ENCODE measurements around the gene IGF2R.
"Not testable (repeated sequence)": the region's sequence is repeated elsewhere in the genome, so short reads cannot be mapped to it uniquely, and the experiment has no call there.

IGF2R gene

GRCh38 chr6:159968295-159969203 lies at the start of gene IGF2R:
TSS of gene IGF2R (plus strand) at chr6:159969082. CDS start at chr6:159969247, 165 bp downstream.
- no peak for FAIRE-seq

- FAIRE-seq, result no peak
Measured at GRCh38 chr6:159919800-159920199, 49.1 kb upstream of the IGF2R start.

GRCh38 chr6:159924150-159924549 lies 44.7 kb upstream of the IGF2R start:
- not testable (repeated sequence) for FAIRE-seq

DNA sequence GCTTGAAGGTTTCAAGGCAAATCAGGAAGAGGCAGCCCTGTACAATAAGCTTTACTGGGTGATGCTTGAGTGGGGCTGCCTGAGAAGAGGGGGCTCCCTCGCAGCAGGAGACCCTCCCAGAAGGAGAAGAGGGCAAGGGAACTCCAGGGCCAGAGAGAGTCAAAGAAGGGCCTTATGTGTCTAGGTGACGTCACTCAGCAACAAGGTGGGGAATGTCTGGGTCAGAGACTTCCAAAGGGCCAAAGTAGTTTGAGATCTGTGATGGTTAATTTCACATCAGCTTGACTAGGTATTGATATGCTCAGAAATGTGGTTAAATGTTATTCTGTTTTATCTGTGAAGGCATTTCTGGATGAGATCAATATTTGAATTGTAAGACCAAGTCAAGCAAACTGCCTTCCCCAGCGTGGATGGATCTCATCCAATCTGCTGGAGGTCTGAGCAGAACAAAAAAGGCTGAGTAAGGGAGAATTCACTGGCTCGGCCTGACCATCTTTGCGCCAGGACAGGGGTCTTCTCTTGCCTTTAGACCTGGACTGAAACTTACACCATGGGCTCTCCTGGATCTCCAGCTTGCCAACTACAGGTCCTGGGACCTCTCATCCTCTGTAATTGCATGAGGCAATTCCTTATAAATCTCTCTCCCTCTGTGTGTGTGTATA lies 42.2 kb upstream of the IGF2R start:
- no peak for FAIRE-seq

DNA sequence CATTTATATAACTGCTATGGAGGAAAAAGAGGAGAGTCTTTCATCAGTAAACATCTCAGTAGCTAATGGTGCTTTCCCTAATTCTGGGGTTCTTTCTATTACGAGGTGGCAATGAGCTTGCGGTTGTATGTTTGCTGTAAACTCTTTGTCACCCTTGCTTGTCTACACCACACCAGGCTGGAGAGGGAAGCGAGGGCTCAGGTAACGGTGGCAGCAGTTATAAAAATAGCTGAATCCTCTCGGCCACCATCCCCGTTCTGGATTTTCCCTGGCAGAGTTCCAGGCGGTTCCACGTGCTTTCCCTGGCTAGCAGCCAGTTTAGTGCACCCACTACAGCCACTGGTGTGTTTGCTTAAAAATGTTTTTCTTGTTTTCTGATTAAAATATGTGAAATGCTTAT lies 39.1 kb upstream of the IGF2R start:
- FAIRE-seq, result no peak

GRCh38 chr6:159931112-159931511 lies 37.8 kb upstream of the IGF2R start:
- no peak for FAIRE-seq

- no peak for FAIRE-seq
Measured at GRCh38 chr6:159931846-159932245, 37.0 kb upstream of the IGF2R start.

DNA sequence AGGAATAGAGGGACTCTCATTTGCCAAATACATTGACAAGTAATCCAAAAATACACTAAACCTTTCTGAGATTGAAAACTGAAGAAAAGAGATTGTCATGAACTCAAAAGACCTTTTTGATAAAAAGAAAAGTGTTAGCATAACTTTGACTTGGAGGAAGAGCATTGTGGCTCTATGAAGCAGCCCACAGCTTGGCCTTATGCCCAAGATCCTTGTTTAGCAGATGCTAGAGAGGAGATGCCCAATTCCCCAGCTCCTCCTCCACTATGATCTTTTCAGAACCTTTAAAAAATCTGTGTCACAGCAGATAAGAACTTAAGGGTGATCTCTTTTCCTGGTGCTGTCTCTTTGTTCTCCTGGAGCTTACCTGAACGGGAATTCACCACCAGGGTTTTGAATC lies 35.8 kb upstream of the IGF2R start:
- FAIRE-seq, result no peak

GRCh38 chr6:159934181-159934580 lies 34.7 kb upstream of the IGF2R start:
- no peak for FAIRE-seq

DNA sequence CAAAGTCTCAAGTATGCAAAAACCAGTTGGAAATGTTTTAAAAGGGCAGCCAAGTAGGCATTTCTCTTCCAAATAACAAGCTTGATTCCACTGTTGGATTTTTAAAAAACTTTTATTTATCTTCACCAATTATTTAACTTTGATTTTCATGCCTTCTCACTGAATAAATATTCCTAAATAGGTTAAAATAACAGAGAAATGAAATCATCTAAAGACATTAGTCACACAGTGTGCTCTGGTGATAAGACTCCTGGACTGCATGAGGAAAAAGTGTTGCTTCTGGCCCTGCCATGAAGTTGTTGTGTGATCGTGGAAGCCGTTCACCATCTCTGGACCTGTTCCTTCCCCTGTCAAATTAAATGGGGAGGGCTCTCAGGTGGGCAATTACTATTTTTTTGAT lies 33.8 kb upstream of the IGF2R start:
- no peak for FAIRE-seq

DNA sequence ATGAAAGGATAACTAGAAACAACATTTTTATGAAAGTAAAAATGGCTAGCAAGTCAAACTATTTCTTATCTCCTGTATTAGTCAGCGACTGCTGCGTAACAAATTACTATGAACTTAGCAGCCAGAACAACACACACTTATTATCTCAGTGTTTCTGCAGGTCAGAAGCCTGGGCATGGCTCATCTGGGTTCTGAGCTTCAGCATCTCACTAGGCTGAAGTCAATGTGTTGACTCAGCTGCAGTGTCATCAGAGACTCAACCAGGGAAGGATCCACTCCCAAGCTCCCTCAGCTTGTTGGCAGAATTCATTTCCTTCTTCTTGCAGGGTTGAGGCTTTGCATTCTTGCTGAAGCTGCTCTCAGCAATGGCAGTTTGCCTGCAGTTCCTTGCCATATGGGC lies 33.2 kb upstream of the IGF2R start:
- FAIRE-seq, result no peak

DNA sequence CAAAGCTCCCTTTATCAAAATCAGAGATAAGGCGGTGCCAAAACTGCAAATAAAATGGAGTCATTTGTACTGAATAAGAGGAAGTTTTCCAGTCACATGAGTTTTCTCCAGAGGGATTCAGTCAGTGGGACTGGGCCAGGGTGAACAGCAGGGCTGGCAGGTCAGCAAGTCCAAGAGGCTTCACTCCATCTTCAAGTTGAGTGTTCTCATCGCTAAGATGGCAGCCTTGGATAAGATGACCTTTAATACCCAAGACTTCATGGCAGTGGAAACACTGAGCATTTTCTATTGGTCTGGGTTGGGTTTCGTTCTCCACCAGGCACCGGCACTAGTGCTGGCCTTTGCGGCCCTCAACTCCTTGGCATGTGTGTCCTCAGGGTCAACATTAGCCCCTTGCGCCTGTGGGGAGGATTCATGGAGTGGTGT lies 29.3 kb upstream of the IGF2R start:
- FAIRE-seq, result no peak

GRCh38 chr6:159941286-159942113 lies 27.4 kb upstream of the IGF2R start:
- no peak for FAIRE-seq

DNA sequence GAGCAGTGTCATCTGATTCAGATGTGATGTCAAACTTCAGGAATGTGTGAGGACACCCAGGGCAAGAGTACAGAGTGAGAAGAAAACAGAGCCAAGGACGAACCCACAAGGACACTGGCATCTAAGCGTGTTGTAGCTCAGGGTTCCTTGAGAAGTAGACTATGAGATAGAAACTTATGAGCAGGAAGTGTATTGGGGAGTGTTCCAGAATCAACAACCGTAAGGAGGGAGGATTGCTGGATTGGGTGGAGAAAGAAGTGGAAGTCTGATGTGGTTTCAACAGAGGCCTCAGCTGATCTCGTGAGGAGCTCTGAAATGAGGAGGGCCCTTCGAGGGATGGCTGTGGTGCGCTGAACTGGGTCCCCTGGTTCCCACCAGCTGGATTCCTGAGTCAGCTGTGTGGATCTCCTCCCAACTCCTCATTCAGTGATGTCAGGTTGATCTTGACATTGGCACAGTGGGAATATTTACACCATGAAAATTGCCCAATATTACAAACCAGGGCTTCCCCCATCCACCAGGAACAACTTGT lies 25.7 kb upstream of the IGF2R start:
- FAIRE-seq, result no peak

DNA sequence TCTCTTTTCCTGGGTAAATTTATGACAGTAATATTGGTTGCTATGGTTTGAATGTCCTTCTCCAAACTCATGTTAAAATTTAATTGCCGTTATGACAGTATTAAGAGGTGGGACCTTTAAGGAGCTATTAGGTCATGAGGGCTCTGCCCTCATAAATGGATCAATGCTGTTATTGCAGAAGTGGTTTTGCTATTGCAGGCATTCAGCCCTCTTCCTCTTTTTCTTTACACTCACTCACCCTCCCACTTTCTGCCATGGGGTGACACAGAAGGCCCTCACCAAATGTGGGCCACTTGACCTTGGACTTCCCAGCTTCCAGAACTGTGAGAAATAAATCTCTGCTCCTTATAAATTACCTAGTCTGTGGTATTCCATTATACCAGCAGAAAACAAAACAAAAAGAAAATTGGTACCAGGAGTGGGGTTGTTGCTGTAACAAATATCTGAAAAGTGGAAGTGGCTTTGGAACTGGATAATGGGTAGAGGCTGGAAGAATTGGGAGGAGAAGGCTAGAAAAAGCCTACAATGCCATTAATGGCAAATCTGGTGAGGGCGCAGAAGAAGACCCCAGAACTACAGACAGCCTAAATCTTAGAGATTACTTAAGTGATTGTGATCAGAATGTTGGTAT lies 24.8 kb upstream of the IGF2R start:
- FAIRE-seq, result no peak

GRCh38 chr6:159945801-159946392 lies 23.0 kb upstream of the IGF2R start:
- FAIRE-seq, result no peak

- no peak for FAIRE-seq
Measured at GRCh38 chr6:159946912-159947311, 22.0 kb upstream of the IGF2R start.

DNA sequence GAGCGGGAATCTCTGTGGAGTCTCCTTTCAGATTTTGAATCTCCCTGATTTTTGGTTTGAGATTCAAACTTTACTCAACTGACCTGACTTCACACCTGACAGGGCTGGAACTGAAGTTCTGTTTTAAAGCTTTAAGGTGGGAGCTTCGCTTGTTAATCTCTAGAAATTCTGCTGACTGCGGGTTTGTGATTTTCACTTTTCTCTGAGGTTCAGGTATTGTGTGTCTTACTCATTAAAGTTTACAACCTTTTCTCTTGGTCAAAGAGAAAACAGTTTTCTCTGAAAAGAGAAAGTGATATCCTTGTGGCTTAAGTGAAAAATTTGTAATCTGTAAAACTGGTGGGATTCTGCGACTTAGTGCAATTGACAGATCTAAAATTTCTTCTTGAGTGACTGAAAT lies 20.7 kb upstream of the IGF2R start:
- FAIRE-seq, result no peak

GRCh38 chr6:159951772-159952171 lies 17.1 kb upstream of the IGF2R start:
- no peak for FAIRE-seq

DNA sequence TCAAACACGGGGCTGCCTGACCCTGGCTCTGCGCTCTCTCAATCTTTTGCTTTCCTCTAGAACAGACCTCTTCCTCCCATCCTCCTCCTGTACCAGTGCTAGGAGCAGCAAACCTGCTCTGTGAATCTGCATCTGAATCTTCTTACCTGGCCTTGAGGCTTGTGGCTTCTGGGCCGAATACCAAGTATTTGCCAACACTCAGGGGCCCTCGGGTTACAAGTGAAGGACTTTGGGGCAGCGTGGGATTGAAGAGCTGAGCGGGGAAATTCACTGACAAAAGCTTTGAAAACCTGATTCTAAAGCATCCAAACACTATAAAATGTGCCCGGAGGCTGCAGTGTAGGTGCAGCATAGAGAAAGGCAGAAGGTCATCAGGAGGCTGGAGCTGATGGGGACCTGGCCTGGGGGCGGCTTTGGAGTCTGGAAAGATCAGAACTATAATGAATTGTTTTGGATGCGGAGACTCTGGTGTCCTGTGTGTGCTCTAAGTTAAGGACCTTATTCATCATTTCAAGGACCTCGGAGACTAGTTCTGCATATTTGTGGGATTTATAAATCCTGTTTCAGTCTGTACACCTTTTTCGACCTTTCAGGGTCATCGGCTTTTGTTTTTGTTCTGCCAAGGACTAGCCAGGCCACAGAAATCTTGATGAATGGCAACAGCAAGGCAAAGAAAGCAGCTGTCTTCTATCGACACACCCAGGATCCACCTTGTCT lies 16.4 kb upstream of the IGF2R start:
- FAIRE-seq, result no peak

GRCh38 chr6:159953091-159953601 lies 15.7 kb upstream of the IGF2R start:
- no peak for FAIRE-seq
